Measurements from ENCODE around the gene TACC2. TPM values are rescaled to one million over a fixed set of nuclear protein-coding genes. Genes with fewer than 3 reads are reported as not detected.
"Not testable (repeated sequence)": the region's sequence is repeated elsewhere in the genome, so short reads cannot be mapped to it uniquely, and the experiment has no call there.

The TACC2 gene
- total RNA-seq, 2 experiments from 2014 or later, result not detected

DNA sequence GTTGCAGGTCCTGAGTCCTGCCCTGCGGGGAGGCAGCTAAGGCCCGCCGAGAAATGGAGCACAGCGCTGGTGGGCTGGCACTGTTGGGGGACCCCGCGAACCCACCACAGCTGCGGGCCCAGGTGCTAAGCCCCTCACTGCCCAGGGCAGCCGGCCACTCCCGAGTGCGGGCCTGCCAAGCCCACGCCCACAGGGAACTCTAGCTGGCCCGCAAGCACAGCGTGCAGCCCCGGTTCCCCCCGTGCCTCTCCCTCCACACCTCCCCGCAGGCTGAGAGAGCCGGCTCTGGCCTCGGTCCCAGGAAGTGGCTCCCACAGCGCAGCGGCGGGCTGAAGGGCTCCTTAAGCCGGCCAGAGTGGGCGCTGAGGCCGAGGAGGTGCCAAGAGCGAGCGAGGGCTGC lies 10.5 kb upstream of the TACC2 start:
- DNase-seq, result no peak
- peaks cover 3% of the 10 kb centered on the region for H3K4me1 Mint-ChIP-seq (ENCODE audit: low read depth)
- no peak for TF ChIP-seq CTCF (IDR thresholded peaks at IDR 0.05)
- peaks cover 7% of the 10 kb centered on the region for H3K36me3 Mint-ChIP-seq (ENCODE audit: low read depth)
- CTCF ChIA-PET, result no interaction called here
- POLR2A ChIA-PET, result no interaction called here
- intact Hi-C loops (cut with micrococcal nuclease), result no loop called here
- H3K4me3 Mint-ChIP-seq, result no peak overlapping the region
- ATAC-seq, result no peak
- H3K27me3 Mint-ChIP-seq, result no peaks in the 10 kb centered on the region
- H3K27ac Mint-ChIP-seq, result no peak overlapping the region
- H3K9me3 Mint-ChIP-seq, result peaks cover 18% of the 10 kb centered on the region

DNA sequence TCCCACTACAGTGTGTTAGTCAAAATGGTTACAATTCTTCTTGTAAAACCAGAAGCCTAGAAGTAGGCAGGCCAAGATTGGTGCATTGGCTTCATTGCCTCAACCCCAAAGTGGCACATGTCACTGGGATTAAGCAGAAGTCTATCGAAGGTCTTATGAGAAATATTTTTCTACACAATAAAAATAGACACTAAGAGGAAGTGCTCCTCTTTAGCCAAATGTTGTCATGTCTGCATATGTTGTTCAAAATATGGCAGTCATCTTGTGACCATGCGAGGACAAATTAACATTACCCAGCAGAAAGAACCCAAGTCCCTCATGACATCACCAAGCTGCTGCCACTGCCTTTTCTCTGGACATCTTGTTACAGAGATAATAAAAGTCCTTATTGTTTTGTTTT lies 7.6 kb upstream of the TACC2 start:
- Mint-ChIP-seq H3K27ac (no peak overlapping the region), H3K4me1 (ENCODE audit: low read depth) (no peaks in the 10 kb centered on the region), H3K4me3 (no peak overlapping the region), H3K9me3 (peaks cover 21% of the 10 kb centered on the region), H3K27me3 (peaks cover 5% of the 10 kb centered on the region), H3K36me3 (ENCODE audit: low read depth) (peaks cover 4% of the 10 kb centered on the region)
- CTCF ChIA-PET, result no interaction called here
- intact Hi-C loops (cut with micrococcal nuclease), result no loop called here
- no peak for DNase-seq
- no peak for TF ChIP-seq CTCF (IDR thresholded peaks at IDR 0.05)
- no peak for ATAC-seq
- POLR2A ChIA-PET, result no interaction called here

- peaks cover 9% of the 10 kb centered on the region for H3K27me3 Mint-ChIP-seq
- intact Hi-C loops (cut with micrococcal nuclease), result no loop called here
- no peak for TF ChIP-seq CTCF (IDR thresholded peaks at IDR 0.05)
- no peak overlapping the region for H3K4me3 Mint-ChIP-seq
- DNase-seq (no peak), ATAC-seq (no peak)
- H3K27ac Mint-ChIP-seq, result no peak overlapping the region
- H3K4me1 Mint-ChIP-seq (ENCODE audit: low read depth), result peaks cover 3% of the 10 kb centered on the region
- POLR2A ChIA-PET, result no interaction called here
- peaks cover 10% of the 10 kb centered on the region for H3K9me3 Mint-ChIP-seq
- H3K36me3 Mint-ChIP-seq (ENCODE audit: low read depth), result no peaks in the 10 kb centered on the region
- CTCF ChIA-PET, result interaction anchor here (1.7 kb wide), 1 partner anchor 9 kb away, joined by 7 read pairs; the partner anchor contains the start of gene NSMCE4A
These were observed 5.1 kb upstream of the TACC2 start for GRCh38 chr10:121983852-121984251.

DNA sequence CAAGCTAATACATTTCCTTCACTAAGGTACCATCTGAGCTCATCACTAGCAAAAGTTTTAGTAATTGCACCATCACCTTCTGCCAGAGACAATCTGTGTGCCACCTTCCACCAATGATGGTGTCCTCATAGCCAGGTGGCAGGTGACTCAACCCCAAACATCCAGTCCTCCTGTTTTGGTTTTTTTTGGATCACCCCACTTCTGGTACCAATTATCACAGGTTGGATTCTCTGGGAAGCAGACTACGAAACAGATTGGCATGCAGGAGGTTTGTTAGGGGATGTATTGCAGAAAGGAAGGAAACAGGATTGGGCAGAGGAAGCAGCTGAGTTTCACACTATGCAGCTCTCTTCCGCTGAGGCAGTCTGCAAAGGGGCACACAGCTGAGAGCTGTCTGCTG lies 4.5 kb upstream of the TACC2 start:
- peaks cover 3% of the 10 kb centered on the region for H3K4me1 Mint-ChIP-seq (ENCODE audit: low read depth)
- ATAC-seq (no peak), DNase-seq (no peak)
- TF ChIP-seq CTCF (IDR thresholded peaks at IDR 0.05), result no peak
- peaks cover 10% of the 10 kb centered on the region for H3K9me3 Mint-ChIP-seq
- peaks cover 10% of the 10 kb centered on the region for H3K27me3 Mint-ChIP-seq
- ChIA-PET POLR2A (interaction anchor here (0.6 kb wide), 1 partner anchor 724 kb away, joined by 3 read pairs; no protein-coding TSS in a partner anchor), CTCF (interaction anchor here (1.7 kb wide), 1 partner anchor 9 kb away, joined by 7 read pairs; the partner anchor contains the start of gene NSMCE4A)
- H3K36me3 Mint-ChIP-seq (ENCODE audit: low read depth), result no peaks in the 10 kb centered on the region
- intact Hi-C loops (cut with micrococcal nuclease), result no loop called here
- H3K27ac Mint-ChIP-seq, result no peak overlapping the region
- no peak overlapping the region for H3K4me3 Mint-ChIP-seq

- Mint-ChIP-seq H3K36me3 (ENCODE audit: low read depth) (no peaks in the 10 kb centered on the region), H3K4me3 (no peak overlapping the region), H3K27ac (no peak overlapping the region), H3K4me1 (ENCODE audit: low read depth) (peaks cover 3% of the 10 kb centered on the region), H3K9me3 (no peaks in the 10 kb centered on the region), H3K27me3 (peaks cover 19% of the 10 kb centered on the region)
- DNase-seq (no peak), ATAC-seq (no peak)
- ChIA-PET CTCF (no interaction called here), POLR2A (no interaction called here)
- TF ChIP-seq CTCF (IDR thresholded peaks at IDR 0.05), result no peak
- intact Hi-C loops (cut with micrococcal nuclease), result no loop called here
These were observed 1.2 kb downstream of the TACC2 start for GRCh38 chr10:121990015-121990677.

DNA sequence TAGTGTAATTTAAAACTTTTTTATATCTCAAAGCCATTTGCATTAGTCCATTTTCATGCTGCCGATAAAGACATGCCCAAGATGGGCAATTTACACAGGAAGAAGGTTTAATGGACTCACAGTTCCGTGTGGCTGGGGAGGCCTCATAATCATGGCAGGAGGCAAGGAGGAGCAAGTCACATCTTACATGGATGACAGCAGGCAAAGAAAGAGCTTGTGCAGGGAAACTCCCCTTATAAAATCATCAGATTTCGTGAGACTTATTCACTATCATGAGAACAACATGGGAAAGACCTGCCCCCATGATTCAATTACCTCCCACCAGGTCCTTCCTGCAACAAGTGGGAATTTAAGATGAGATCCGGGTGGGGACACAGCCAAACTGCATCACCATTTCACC lies 2.8 kb downstream of the TACC2 start:
- ATAC-seq; intact Hi-C loops (cut with micrococcal nuclease); DNase-seq; H3K4me1 Mint-ChIP-seq (ENCODE audit: low read depth); H3K9me3 Mint-ChIP-seq; H3K4me3 Mint-ChIP-seq; CTCF ChIA-PET; POLR2A ChIA-PET; H3K36me3 Mint-ChIP-seq (ENCODE audit: low read depth); H3K27ac Mint-ChIP-seq: not testable (repeated sequence)
- H3K27me3 Mint-ChIP-seq, result peaks cover 22% of the 10 kb centered on the region

Measured in activated CD8-positive, alpha-beta T cell treated with anti-CD3 and anti-CD28 coated beads for 36 hours (primary cell).